Effector memory CD8-positive, alpha-beta T cell (primary cell): ENCODE results near the gene CLIC1.

ENCODE experiments used
- ATAC-seq: fragments of 150-1000 bp; cut with Tn5 transposase; replicated peaks from 2 replicates; pipeline ENCODE4 v1.10.0; 2021; ENCODE audit warnings: mild to moderate bottlenecking, moderate library complexity
- DNase-seq, 3 experiments: peaks; one replicate each; pipeline ENCODE4 v3.0.0; 2021
- H3K27ac Mint-ChIP-seq, 2 donors: one replicate each; pipeline ENCODE4 v1.8.0; 2022; ENCODE audit warnings: mild to moderate bottlenecking in 2 of 2, mixed read lengths in 2 of 2, moderate library complexity in 2 of 2
- H3K27me3 Mint-ChIP-seq, 2 donors: one replicate each; pipeline ENCODE4 v1.8.0; 2022; ENCODE audit warnings: mixed read lengths in 2 of 2
- H3K36me3 Mint-ChIP-seq: one replicate; pipeline ENCODE4 v1.8.0; 2022; ENCODE audit warnings: mild to moderate bottlenecking, moderate library complexity, mixed read lengths; ENCODE audit not compliant: insufficient read depth
- H3K4me1 Mint-ChIP-seq, 2 donors: one replicate each; pipeline ENCODE4 v1.8.0; 2022; ENCODE audit warnings: low read depth in 2 of 2, mixed read lengths in 2 of 2
- H3K4me3 Mint-ChIP-seq, 2 donors: one replicate each; pipeline ENCODE4 v1.8.0; 2022; ENCODE audit warnings: mild to moderate bottlenecking in 2 of 2, mixed read lengths in 2 of 2, moderate library complexity in 2 of 2
- H3K9me3 Mint-ChIP-seq, 2 donors: one replicate each; pipeline ENCODE4 v1.8.0; 2022; ENCODE audit warnings: mixed read lengths in 2 of 2
- total RNA-seq, 9 experiments: gene quantifications; one replicate each; lab custom pipeline; 2026; lab: John Stamatoyannopoulos, UW

The CLIC1 gene
- 100 to 348 (median 185) reads per million in 9 experiments for total RNA-seq

GRCh38 chr6:31736021-31736767 lies at the start of gene CLIC1:
CLIC1 (minus strand) TSS chr6:31736530; CDS start chr6:31736300, 230 bp downstream.
- DNase-seq (peak; percentile 40 to 49 (median 48)), ATAC-seq (peak; percentile 33)
- Mint-ChIP-seq H3K27ac (peak within 1 kb of the TSS; percentile 89 to 90), H3K4me1 (peaks cover 65 to 76% of the 10 kb centered on the region in 2 donors), H3K9me3 (no peaks in the 10 kb centered on the region), H3K36me3 (peaks cover 72% of the 10 kb centered on the region), H3K27me3 (no peaks in the 10 kb centered on the region), H3K4me3 (peak within 1 kb of the TSS; percentile 95 to 97)

GRCh38 chr6:31785475-31785874 lies 49.1 kb upstream of the CLIC1 start:
- DNase-seq (no peak), ATAC-seq (no peak)
- Mint-ChIP-seq H3K4me3 (no peak overlapping the region), H3K36me3 (peaks cover 19% of the 10 kb centered on the region), H3K27me3 (no peaks in the 10 kb centered on the region), H3K27ac (no peak overlapping the region), H3K4me1 (peaks cover 0 to 1% of the 10 kb centered on the region in 2 donors), H3K9me3 (no peaks in the 10 kb centered on the region)

GRCh38 chr6:31784098-31784925 lies 48.0 kb upstream of the CLIC1 start:
- H3K4me1 Mint-ChIP-seq = no peaks in the 10 kb centered on the region
- peaks cover 20% of the 10 kb centered on the region for H3K36me3 Mint-ChIP-seq
- ATAC-seq (no peak), DNase-seq (no peak)
- no peak overlapping the region for H3K4me3 Mint-ChIP-seq
- H3K27ac Mint-ChIP-seq = peak overlapping the region in 1 of 2 donors; percentile 63
- H3K9me3 Mint-ChIP-seq = no peaks in the 10 kb centered on the region
- no peaks in the 10 kb centered on the region for H3K27me3 Mint-ChIP-seq

GRCh38 chr6:31782126-31782855 lies 46.0 kb upstream of the CLIC1 start:
- DNase-seq (no peak), ATAC-seq (no peak)
- Mint-ChIP-seq H3K4me3 (no peak overlapping the region), H3K9me3 (no peaks in the 10 kb centered on the region), H3K27ac (peak overlapping the region in 1 of 2 donors; percentile 53), H3K27me3 (no peaks in the 10 kb centered on the region), H3K4me1 (peaks cover 3% of the 10 kb centered on the region in 2 donors), H3K36me3 (peaks cover 16% of the 10 kb centered on the region)

DNA sequence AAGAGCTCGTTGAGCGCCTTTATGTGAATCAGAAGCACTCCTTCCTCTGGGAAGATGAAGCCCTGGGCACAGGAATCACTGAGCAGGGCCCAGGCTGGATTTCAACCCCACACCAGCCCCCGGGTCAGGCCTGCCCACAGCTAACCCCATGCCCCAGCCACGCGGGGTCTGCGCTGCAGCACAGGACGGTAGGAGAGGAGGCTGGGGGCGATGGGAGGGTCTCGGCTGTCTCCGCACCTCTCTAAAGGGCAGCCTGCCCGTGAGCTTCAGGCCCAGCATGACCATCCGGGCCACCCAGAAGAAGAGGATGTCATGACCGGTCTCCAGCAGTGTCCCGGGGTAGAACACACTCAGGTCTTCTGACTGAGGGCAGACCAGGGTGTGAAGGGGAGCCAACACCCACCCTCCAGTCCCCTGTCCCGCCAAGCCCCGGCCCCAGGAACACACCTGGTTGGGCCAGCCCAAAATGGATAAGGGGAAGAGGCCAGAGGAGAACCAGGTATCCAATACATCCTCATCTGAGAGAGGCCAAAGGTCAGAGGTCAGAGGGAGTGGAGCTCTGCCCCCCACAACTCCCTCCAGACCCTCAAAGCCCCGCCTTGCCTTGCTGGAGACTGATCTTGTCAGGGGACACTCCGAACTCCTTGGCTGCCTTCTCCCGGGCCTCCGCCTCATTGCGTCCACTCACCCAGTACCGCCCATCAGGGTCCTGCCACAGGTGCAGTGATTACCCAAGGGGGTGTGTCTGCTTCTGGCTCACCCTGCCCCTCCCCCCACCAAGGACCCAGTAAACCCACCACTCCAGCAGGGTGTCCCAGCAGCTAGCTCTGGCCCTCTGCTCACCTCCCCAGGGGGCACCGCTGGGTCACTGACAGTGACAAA lies 45.2 kb upstream of the CLIC1 start:
- Mint-ChIP-seq H3K9me3 (no peaks in the 10 kb centered on the region), H3K4me3 (no peak overlapping the region), H3K4me1 (peaks cover 11% of the 10 kb centered on the region in 2 donors), H3K27ac (peak overlapping the region in 1 of 2 donors; percentile 53), H3K27me3 (no peaks in the 10 kb centered on the region), H3K36me3 (peaks cover 18% of the 10 kb centered on the region)
- ATAC-seq (no peak), DNase-seq (no peak)

GRCh38 chr6:31780507-31781243 lies 44.3 kb upstream of the CLIC1 start:
- Mint-ChIP-seq H3K9me3 (no peaks in the 10 kb centered on the region), H3K4me3 (no peak overlapping the region), H3K27me3 (no peaks in the 10 kb centered on the region), H3K36me3 (peaks cover 21% of the 10 kb centered on the region), H3K27ac (peak overlapping the region in 1 of 2 donors; percentile 23), H3K4me1 (peaks cover 17 to 19% of the 10 kb centered on the region in 2 donors)
- ATAC-seq (no peak), DNase-seq (no peak)

DNA sequence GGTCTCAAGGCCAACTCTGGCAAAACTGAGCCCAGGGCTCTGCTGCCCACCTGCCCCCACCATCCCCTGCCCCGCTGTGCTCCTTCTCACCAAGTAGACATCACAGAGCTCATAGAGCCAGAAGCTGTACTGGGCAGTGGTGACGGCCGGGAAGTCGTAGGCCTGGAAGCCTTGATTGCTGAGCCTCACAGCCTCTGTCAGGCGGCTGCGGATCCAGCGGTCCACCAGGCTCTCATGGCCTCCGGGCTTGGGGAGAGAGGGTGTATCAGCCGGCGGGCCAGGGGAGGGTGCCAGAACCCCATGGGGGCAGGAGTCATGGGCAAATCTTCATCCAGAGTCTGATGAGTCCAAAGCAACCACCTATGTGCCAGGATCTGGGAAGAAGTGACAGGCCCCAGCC lies 43.6 kb upstream of the CLIC1 start:
- Mint-ChIP-seq H3K4me3 (no peak overlapping the region), H3K27ac (no peak overlapping the region), H3K9me3 (no peaks in the 10 kb centered on the region), H3K27me3 (no peaks in the 10 kb centered on the region), H3K4me1 (peaks cover 20 to 25% of the 10 kb centered on the region in 2 donors), H3K36me3 (peaks cover 21% of the 10 kb centered on the region)
- no peak for ATAC-seq
- no peak for DNase-seq

DNA sequence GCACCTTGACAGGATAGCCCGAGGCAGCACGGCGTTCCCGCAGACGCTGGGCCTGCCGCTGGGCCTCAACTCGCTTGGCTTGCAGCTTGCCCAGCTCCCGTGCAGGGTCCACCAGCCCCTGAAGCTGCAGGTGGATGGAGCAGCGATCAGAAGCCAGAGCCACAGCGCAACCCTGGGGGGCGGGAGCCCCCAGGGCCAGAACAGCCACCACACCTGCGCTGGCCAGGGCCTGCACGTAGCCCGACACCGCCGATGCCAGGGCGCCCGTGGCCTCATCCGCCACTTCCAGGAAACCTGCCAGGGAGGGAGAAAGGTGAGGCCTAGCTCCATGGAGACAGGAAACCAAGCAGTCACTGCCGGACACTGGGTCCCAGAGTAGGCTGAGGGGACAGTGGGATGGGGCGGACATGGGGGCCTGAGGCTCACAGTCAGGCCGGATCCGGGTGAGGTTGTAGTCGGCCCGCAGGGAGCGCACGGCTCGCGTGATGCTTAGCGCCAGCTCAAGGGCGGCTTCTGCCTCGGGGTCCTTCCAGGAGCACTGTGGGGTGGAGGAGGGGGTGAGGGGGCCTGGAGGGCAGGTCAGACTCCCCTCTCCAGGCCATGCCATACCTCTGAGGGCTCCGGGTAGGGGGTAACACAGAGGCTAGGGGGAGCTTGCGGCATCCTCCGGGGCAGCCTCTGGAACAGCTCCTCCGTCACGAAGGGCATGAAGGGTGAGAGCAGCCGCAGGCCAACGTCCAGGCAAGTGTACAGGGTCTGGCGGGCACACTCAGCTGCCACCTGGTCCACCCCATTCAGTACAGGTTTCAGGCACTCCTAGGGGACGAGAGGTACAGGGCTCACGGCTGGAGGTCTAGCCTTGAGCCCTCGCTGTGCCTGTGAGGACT lies 42.9 kb upstream of the CLIC1 start:
- Mint-ChIP-seq H3K9me3 (no peaks in the 10 kb centered on the region), H3K27ac (no peak overlapping the region), H3K36me3 (peaks cover 21% of the 10 kb centered on the region), H3K4me3 (no peak overlapping the region), H3K4me1 (peaks cover 20 to 25% of the 10 kb centered on the region in 2 donors), H3K27me3 (no peaks in the 10 kb centered on the region)
- no peak for DNase-seq
- ATAC-seq = no peak

DNA sequence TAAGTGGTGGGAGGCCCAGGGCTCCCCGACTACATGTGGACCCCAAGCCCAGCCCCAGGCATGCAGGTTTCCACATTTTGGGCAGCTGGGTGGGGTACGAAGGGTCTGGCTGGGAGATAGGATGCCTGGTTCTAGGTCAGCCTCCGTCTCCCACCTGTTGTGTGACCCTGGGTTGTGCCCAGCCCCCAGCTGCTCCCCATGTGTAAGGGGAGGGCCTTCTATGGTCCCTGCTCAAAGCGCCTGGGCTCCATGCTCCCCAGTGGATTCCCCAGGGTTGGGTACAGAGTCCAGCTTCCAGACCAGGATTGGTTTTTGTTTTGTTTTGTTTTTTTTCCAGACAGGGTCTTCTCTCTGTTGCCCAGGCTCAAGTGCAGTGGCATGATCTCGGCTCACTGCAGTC lies 41.9 kb upstream of the CLIC1 start:
- peaks cover 23 to 25% of the 10 kb centered on the region in 2 donors for H3K4me1 Mint-ChIP-seq
- peak overlapping the region in 1 of 2 donors; percentile 94 for H3K27ac Mint-ChIP-seq
- DNase-seq = no peak
- H3K9me3 Mint-ChIP-seq = no peaks in the 10 kb centered on the region
- H3K4me3 Mint-ChIP-seq = no peak overlapping the region
- peaks cover 15% of the 10 kb centered on the region for H3K36me3 Mint-ChIP-seq
- no peaks in the 10 kb centered on the region for H3K27me3 Mint-ChIP-seq
- no peak for ATAC-seq

DNA sequence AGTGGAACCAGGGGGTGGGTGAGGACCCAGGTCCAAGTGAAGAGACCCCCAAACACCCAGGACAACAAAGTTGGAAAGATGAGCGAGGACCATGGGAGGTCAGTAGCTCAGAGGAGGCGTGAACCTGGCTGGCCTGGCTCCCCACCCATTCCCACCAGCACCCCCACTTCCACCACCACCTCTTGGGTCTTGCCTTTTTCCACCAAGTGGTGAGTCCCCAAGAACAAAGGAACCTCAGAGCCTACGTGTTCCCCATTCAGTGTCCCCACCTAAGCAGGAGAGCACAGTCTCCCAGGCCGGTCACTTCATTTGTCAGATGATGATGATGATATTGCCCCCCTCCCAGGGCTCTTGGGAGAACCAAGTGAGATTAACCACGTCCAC lies 41.3 kb upstream of the CLIC1 start:
- ATAC-seq (no peak), DNase-seq (no peak)
- no peaks in the 10 kb centered on the region for H3K27me3 Mint-ChIP-seq
- peaks cover 29 to 30% of the 10 kb centered on the region in 2 donors for H3K4me1 Mint-ChIP-seq
- H3K36me3 Mint-ChIP-seq = peaks cover 14% of the 10 kb centered on the region
- peak overlapping the region; percentile 64 to 80 for H3K4me3 Mint-ChIP-seq
- no peaks in the 10 kb centered on the region for H3K9me3 Mint-ChIP-seq
- peak overlapping the region; percentile 91 to 94 for H3K27ac Mint-ChIP-seq

DNA sequence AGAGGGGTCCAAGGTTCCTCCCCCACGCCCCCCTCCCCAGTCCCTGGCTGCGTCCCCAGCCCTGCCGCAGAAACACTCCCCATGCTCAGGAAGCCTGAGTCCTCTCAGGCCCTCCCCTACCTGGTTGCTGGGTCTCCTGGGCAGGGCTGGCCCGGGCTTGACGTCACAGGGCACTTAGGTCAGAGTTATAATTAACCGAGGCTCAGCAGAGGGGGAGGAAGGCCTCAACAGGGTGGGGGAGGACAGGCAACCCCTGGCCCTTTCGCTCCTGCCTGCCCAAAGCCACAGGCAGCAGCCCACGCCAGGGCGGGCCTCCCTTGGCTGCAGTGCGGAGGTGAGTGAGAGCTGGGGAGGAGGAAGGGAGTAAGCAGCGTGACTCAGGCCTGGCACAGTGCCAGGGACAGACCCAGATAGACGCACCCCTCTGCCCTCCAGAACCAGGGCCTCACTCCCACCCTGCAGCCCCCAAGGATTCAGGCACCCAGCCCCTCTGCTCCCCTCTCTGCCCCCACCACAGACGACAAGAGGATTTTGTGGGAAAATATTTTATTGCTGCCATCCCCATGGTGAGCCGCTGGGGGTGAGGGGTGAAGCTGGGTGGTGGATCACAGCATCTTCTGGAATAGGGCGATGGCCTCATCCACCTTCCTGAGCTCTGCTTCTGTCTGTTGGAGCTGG lies 40.8 kb upstream of the CLIC1 start, which contains the start of gene VWA7:
Gene VWA7 (minus strand): TSS at position 340 of the 678 bp plus-strand sequence. CDS start 549 bp downstream, outside the sequence.
- H3K27ac Mint-ChIP-seq = peak within 1 kb of the TSS; percentile 91 to 94
- peak; percentile 88 for ATAC-seq
- DNase-seq = peak; percentile 54 to 60 (median 56)
- peaks cover 30 to 31% of the 10 kb centered on the region in 2 donors for H3K4me1 Mint-ChIP-seq
- peaks cover 18% of the 10 kb centered on the region for H3K36me3 Mint-ChIP-seq
- H3K9me3 Mint-ChIP-seq = no peaks in the 10 kb centered on the region
- peak within 1 kb of the TSS; percentile 64 to 80 for H3K4me3 Mint-ChIP-seq
- H3K27me3 Mint-ChIP-seq = no peaks in the 10 kb centered on the region
